ENCODE results near the gene YWHAQ. TPM values are rescaled to one million over a fixed set of nuclear protein-coding genes. Genes with fewer than 3 reads are reported as not detected.
"Not testable (repeated sequence)": the region's sequence is repeated elsewhere in the genome, so short reads cannot be mapped to it uniquely, and the experiment has no call there.

YWHAQ gene
- total and polyA plus RNA-seq, 3 experiments from 2014 or later = 358 to 565 (median 560) TPM

DNA sequence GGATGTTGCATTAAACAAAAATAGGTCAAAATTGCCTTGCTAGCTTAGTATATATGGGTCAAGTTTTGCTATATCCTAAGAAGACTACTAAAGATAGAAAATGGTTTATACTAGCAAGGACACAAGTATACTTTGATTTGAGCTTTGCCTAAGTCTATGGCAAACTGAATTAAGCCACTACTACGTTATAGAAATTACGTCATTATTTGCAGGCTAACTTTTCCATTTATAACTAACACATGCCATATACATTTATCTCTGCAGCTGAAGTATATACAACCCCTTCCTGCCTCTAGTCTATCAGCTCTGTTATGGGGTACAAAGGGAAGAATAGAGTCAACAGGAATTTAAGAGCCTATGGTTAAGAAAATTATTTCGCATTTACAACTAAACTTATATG, 16.2 kb downstream of the YWHAQ start:
- Mint-ChIP-seq H3K4me1 (peaks cover 87 to 98% (median 97%) of the 10 kb centered on the region in 3 donors), H3K27ac (peak overlapping the region in 3 of 8 donors; percentile 19 to 70 (median 59)), H3K36me3 (peaks cover 0 to 43% (median 13%) of the 10 kb centered on the region in 3 donors), H3K27me3 (no peaks in the 10 kb centered on the region), H3K9me3 (no peaks in the 10 kb centered on the region), H3K4me3 (peak overlapping the region in 1 of 7 donors; percentile 24)
- Histone ChIP-seq H3K9me3 (ENCODE audit: low read length) (no peaks in the 10 kb centered on the region), H3K4me1 (ENCODE audit: insufficient read depth, low read length) (peaks cover 45% of the 10 kb centered on the region), H3K27me3 (ENCODE audit: insufficient read depth, low read length, poor library complexity, severe bottlenecking) (no peaks in the 10 kb centered on the region), H3K36me3 (ENCODE audit: insufficient read depth, low read length) (no peaks in the 10 kb centered on the region), H3K4me3 (ENCODE audit: low read length) (no peak overlapping the region), H3K27ac (ENCODE audit: low read depth, low read length) (no peak overlapping the region)
- POLR2A ChIA-PET = interaction anchor here (0.6 kb wide), 1 partner anchor 143 kb away, joined by 5 read pairs; no protein-coding TSS in a partner anchor
- DNase-seq = no peak
- CTCF ChIA-PET = interaction anchor here (1.0 kb wide), 1 partner anchor 121 kb away, joined by 3 read pairs; no protein-coding TSS in a partner anchor

DNA sequence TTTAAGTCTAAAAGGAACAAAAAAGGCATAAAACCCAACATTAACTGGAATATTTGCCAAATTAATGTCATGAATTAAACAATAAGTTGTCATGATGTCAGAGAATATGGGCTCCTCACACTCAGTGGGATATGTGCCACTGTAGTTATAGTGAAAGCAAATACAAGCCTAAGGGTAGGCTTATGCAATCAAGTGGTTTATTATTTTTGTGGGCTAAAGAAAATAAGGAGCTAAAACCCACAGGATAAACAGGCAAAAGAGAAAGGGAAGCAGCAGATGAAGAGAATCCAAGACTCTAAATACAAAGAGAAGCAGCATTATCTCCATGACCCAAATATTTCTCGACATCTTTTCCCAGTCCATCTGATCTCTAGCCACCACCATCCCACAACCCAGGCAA, 17.5 kb downstream of the YWHAQ start:
- H3K4me3 Mint-ChIP-seq = peak overlapping the region in 1 of 7 donors; percentile 25
- H3K4me3 ChIP-seq (ENCODE audit: low read length) = no peak overlapping the region
- DNase-seq = no peak
- H3K27ac ChIP-seq (ENCODE audit: low read depth, low read length) = no peak overlapping the region
- peaks cover 43% of the 10 kb centered on the region for H3K4me1 ChIP-seq (ENCODE audit: insufficient read depth, low read length)
- ChIA-PET CTCF (no interaction called here), POLR2A (no interaction called here)
- H3K27me3 ChIP-seq (ENCODE audit: insufficient read depth, low read length, poor library complexity, severe bottlenecking) = no peaks in the 10 kb centered on the region
- H3K27ac Mint-ChIP-seq = peak overlapping the region in 4 of 8 donors; percentile 14 to 50 (median 24)
- no peaks in the 10 kb centered on the region for H3K36me3 ChIP-seq (ENCODE audit: insufficient read depth, low read length)
- peaks cover 0 to 43% (median 13%) of the 10 kb centered on the region in 3 donors for H3K36me3 Mint-ChIP-seq
- no peaks in the 10 kb centered on the region for H3K9me3 Mint-ChIP-seq
- no peaks in the 10 kb centered on the region for H3K27me3 Mint-ChIP-seq
- peaks cover 84 to 98% (median 97%) of the 10 kb centered on the region in 3 donors for H3K4me1 Mint-ChIP-seq
- no peaks in the 10 kb centered on the region for H3K9me3 ChIP-seq (ENCODE audit: low read length)

DNA sequence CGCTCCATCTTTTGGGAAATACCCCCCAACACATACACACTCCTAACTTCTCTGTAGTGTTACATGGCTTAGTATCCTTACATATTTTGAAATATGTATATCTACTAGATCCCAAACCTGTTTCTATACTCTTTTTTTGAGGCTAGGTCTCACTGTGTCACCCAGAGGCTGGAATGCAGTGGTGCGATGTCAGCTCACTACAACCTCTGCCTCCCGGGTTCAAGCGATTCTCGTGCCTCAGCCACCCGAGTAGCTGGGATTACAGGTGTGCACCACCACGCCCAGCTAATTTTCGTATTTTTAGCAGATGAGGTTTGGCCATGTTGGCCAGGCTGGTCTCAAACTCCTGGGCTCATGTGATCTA, 19.3 kb downstream of the YWHAQ start:
- CTCF ChIA-PET; H3K4me3 ChIP-seq (ENCODE audit: low read length); H3K36me3 ChIP-seq (ENCODE audit: insufficient read depth, low read length); H3K27ac ChIP-seq (ENCODE audit: low read depth, low read length); H3K27me3 Mint-ChIP-seq; H3K9me3 Mint-ChIP-seq; H3K27me3 ChIP-seq (ENCODE audit: insufficient read depth, low read length, poor library complexity, severe bottlenecking); DNase-seq; H3K9me3 ChIP-seq (ENCODE audit: low read length): not testable (repeated sequence)
- Mint-ChIP-seq H3K27ac (peak overlapping the region in 3 of 8 donors; percentile 16 to 66 (median 61)), H3K36me3 (peaks cover 0 to 34% (median 8%) of the 10 kb centered on the region in 3 donors), H3K4me3 (peak overlapping the region in 1 of 7 donors; percentile 2), H3K4me1 (peaks cover 81 to 96% (median 93%) of the 10 kb centered on the region in 3 donors)
- H3K4me1 ChIP-seq (ENCODE audit: insufficient read depth, low read length) = peaks cover 41% of the 10 kb centered on the region
- POLR2A ChIA-PET = interaction anchor here (0.6 kb wide), 1 partner anchor 152 kb away, joined by 3 read pairs; no protein-coding TSS in a partner anchor

DNA sequence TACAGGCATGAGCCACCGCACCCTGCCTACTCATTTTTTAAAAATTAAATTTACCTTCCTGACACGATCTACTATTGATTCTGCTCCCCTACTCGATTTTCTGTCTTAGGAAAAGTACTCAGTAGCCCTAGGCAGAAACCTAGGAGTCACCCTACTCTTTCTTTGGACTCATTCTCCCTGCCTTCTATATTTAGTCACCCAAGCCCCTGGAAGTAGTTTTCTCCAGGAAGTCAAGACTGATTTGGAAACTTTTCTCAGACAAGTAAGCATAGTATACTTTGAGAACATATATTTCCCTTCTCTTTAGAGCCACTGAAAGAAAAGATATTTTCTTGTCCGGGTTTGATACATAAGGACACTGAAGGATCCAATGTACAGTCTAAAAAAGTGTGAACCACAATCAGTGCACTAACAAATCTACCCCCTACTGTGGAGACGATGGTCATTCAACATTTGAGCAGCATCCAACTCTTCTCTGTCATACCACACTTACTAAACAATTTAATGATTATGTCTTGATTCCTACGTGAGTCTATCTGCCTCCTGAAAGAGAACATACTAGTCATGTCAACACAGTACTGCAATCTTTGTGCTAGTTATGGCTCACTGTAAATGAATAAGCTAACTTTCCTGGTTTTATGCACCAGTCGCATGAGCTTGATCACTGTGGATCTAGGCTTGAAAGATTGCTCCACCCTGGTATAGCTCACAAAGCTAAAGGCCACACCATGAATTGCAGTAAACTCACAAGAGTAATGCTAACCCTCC, 19.8 kb downstream of the YWHAQ start:
- Mint-ChIP-seq H3K9me3 (no peaks in the 10 kb centered on the region), H3K36me3 (peaks cover 0 to 31% (median 8%) of the 10 kb centered on the region in 3 donors), H3K27me3 (no peaks in the 10 kb centered on the region), H3K4me1 (peaks cover 77 to 95% (median 93%) of the 10 kb centered on the region in 3 donors), H3K4me3 (peak overlapping the region in 2 of 7 donors; percentile 2), H3K27ac (peak overlapping the region in 2 of 8 donors; percentile 21 to 80)
- Histone ChIP-seq H3K9me3 (ENCODE audit: low read length) (no peaks in the 10 kb centered on the region), H3K36me3 (ENCODE audit: insufficient read depth, low read length) (no peaks in the 10 kb centered on the region), H3K4me3 (ENCODE audit: low read length) (no peak overlapping the region), H3K27ac (ENCODE audit: low read depth, low read length) (no peak overlapping the region), H3K4me1 (ENCODE audit: insufficient read depth, low read length) (peaks cover 36% of the 10 kb centered on the region), H3K27me3 (ENCODE audit: insufficient read depth, low read length, poor library complexity, severe bottlenecking) (no peaks in the 10 kb centered on the region)
- CTCF ChIA-PET = no interaction called here
- no peak for DNase-seq
- POLR2A ChIA-PET = no interaction called here

DNA sequence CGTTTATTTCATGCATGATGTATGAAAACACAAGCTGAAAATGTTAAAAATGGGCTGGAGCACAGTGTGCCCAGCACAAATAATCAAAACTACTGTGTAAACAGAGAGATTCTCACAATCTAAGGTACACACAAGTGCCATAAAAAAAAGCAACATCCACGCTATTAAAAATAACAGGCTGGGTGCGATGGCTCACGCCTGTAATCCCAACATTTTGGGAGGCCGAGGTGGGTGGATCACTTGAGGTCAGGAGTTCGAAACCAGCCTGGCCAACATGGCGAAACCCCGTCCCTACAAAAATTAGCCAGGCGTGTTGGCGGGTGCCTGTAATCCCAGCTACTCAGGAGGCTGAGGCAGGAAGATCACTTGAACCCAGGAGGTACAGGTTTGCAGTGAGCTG, 22.3 kb downstream of the YWHAQ start:
- not testable (repeated sequence) for H3K27me3 Mint-ChIP-seq
- H3K4me1 Mint-ChIP-seq = peaks cover 67 to 92% (median 87%) of the 10 kb centered on the region in 3 donors
- POLR2A ChIA-PET = interaction anchor here (0.6 to 1.4 kb wide), 4 partner anchors 10 to 54 kb away, joined by 3 to 5 read pairs (median 4); partner anchors contain the start of gene YWHAQ

DNA sequence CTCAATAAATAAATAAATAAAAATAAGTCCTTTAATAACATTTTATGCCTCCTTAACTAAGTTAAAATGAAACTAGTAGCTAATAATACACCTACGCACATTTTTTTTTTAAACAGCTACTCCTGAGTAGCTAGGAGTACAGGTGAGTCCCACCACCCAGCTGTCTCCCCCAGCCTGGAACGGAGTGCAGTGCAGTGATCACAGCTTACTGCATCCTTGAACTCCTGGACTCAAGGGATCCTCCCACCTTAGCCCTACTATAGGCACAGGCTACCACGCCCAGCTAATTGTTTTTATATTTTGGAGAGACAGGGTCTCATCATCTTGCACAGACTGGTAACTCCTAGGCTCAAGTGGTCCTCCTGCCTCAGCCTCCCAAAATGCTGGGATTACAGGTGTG, 28.4 kb downstream of the YWHAQ start:
- CTCF ChIA-PET = no interaction called here
- no peaks in the 10 kb centered on the region for H3K9me3 ChIP-seq (ENCODE audit: low read length)
- H3K4me3 ChIP-seq (ENCODE audit: low read length) = no peak overlapping the region
- Mint-ChIP-seq H3K27ac (peak overlapping the region in 2 of 8 donors; percentile 46 to 57), H3K4me1 (peaks cover 37 to 62% (median 59%) of the 10 kb centered on the region in 3 donors), H3K27me3 (no peaks in the 10 kb centered on the region), H3K4me3 (no peak overlapping the region), H3K36me3 (peaks cover 19 to 56% (median 26%) of the 10 kb centered on the region in 3 donors), H3K9me3 (peaks cover 0 to 12% (median 10%) of the 10 kb centered on the region in 5 donors)
- no peak for DNase-seq
- peaks cover 2% of the 10 kb centered on the region for H3K4me1 ChIP-seq (ENCODE audit: insufficient read depth, low read length)
- H3K36me3 ChIP-seq (ENCODE audit: insufficient read depth, low read length) = no peaks in the 10 kb centered on the region
- H3K27ac ChIP-seq (ENCODE audit: low read depth, low read length) = no peak overlapping the region
- no peaks in the 10 kb centered on the region for H3K27me3 ChIP-seq (ENCODE audit: insufficient read depth, low read length, poor library complexity, severe bottlenecking)
- POLR2A ChIA-PET = interaction anchor here (0.7 kb wide), 1 partner anchor 12 kb away, joined by 4 read pairs; no protein-coding TSS in a partner anchor

More for the DNA sequence above, 22.3 kb downstream of the YWHAQ start:
- H3K27ac Mint-ChIP-seq = peak overlapping the region; percentile 85 to 96 (median 92)
- H3K9me3 ChIP-seq (ENCODE audit: low read length); H3K9me3 Mint-ChIP-seq; H3K36me3 ChIP-seq (ENCODE audit: insufficient read depth, low read length); H3K27me3 ChIP-seq (ENCODE audit: insufficient read depth, low read length, poor library complexity, severe bottlenecking); DNase-seq: not testable (repeated sequence)
- H3K4me3 Mint-ChIP-seq = peak overlapping the region; percentile 49 to 86 (median 83)
- peaks cover 0 to 30% (median 8%) of the 10 kb centered on the region in 3 donors for H3K36me3 Mint-ChIP-seq
- H3K27ac ChIP-seq (ENCODE audit: low read depth, low read length) = peak overlapping the region; percentile 33
- CTCF ChIA-PET = interaction anchor here (1.3 kb wide), 1 partner anchor 22 kb away, joined by 5 read pairs; the partner anchor contains the start of gene YWHAQ
- peaks cover 24% of the 10 kb centered on the region for H3K4me1 ChIP-seq (ENCODE audit: insufficient read depth, low read length)
- H3K4me3 ChIP-seq (ENCODE audit: low read length) = peak overlapping the region; percentile 65

DNA sequence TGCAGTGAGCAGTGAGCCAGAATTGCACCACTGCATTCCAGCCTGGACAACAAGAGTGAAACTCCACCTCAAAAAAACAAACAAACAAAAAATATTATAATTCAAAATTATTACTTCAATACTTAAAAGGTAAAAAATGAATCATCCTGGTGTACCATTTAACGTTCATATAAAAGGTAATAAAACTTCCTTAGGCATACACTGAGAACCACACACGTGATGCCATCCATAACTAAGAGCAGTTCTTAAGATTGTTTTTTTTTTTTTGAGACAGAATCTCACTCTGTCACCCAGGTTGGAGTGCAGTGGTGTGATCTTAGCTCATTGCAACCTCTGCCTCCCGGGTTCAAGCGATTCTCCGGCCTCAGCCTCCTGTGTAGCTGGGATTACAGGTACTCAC, 29.4 kb downstream of the YWHAQ start:
- Mint-ChIP-seq H3K27me3 (no peaks in the 10 kb centered on the region), H3K27ac (peak overlapping the region in 1 of 8 donors; percentile 20), H3K4me3 (peak overlapping the region in 1 of 7 donors; percentile 56), H3K4me1 (peaks cover 43 to 66% (median 62%) of the 10 kb centered on the region in 3 donors), H3K36me3 (peaks cover 19 to 58% (median 26%) of the 10 kb centered on the region in 3 donors), H3K9me3 (peaks cover 0 to 12% (median 10%) of the 10 kb centered on the region in 5 donors)
- DNase-seq = no peak
- ChIA-PET POLR2A (no interaction called here), CTCF (no interaction called here)
- Histone ChIP-seq H3K4me1 (ENCODE audit: insufficient read depth, low read length) (peaks cover 6% of the 10 kb centered on the region), H3K27me3 (ENCODE audit: insufficient read depth, low read length, poor library complexity, severe bottlenecking) (no peaks in the 10 kb centered on the region), H3K4me3 (ENCODE audit: low read length) (no peak overlapping the region), H3K9me3 (ENCODE audit: low read length) (no peaks in the 10 kb centered on the region), H3K27ac (ENCODE audit: low read depth, low read length) (no peak overlapping the region), H3K36me3 (ENCODE audit: insufficient read depth, low read length) (no peaks in the 10 kb centered on the region)

DNA sequence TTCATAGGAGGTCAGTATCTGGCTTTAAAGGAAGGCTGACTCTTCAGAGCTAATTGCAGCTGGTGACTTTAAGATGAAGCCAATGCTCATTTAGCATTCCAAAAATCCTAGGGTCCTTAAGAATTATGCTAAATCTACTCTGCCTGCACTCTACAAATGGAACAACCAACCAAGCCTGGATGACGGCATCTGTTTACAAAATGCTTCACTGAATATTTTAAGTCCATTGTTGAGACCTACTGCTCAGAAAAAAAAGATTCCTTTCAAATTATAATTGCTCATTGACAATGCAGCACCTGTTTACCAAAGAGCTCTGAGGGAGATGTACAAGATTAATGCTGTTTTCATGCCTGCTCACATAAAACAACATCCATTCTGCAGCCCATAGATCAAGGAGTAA, 31.4 kb downstream of the YWHAQ start:
- no peak overlapping the region for H3K4me3 Mint-ChIP-seq
- H3K27me3 Mint-ChIP-seq = no peaks in the 10 kb centered on the region
- H3K4me3 ChIP-seq (ENCODE audit: low read length) = no peak overlapping the region
- no peaks in the 10 kb centered on the region for H3K9me3 ChIP-seq (ENCODE audit: low read length)
- peaks cover 18 to 52% (median 26%) of the 10 kb centered on the region in 3 donors for H3K36me3 Mint-ChIP-seq
- H3K9me3 Mint-ChIP-seq = peaks cover 0 to 12% (median 10%) of the 10 kb centered on the region in 5 donors
- ChIA-PET CTCF (interaction anchor here (1.3 kb wide), 1 partner anchor 19 kb away, joined by 3 read pairs; no protein-coding TSS in a partner anchor), POLR2A (no interaction called here)
- no peaks in the 10 kb centered on the region for H3K27me3 ChIP-seq (ENCODE audit: insufficient read depth, low read length, poor library complexity, severe bottlenecking)
- no peaks in the 10 kb centered on the region for H3K36me3 ChIP-seq (ENCODE audit: insufficient read depth, low read length)
- DNase-seq = no peak
- H3K4me1 ChIP-seq (ENCODE audit: insufficient read depth, low read length) = peaks cover 24% of the 10 kb centered on the region
- peaks cover 48 to 67% (median 64%) of the 10 kb centered on the region in 3 donors for H3K4me1 Mint-ChIP-seq
- H3K27ac Mint-ChIP-seq = peak overlapping the region in 3 of 8 donors; percentile 3 to 64 (median 55)
- H3K27ac ChIP-seq (ENCODE audit: low read depth, low read length) = no peak overlapping the region

Measured in CD8-positive, alpha-beta memory T cell (primary cell).